Right lobe of liver (tissue), 6 donors: ENCODE results near the gene HSPA4. TPM values are rescaled to one million over a fixed set of nuclear protein-coding genes. Genes with fewer than 3 reads are reported as not detected.

ENCODE experiments used
- ATAC-seq, 4 donors: fragments of 200-7000 bp; cut with Tn5 transposase; one replicate each; pipeline ENCODE4 v1.9.1; 2020; ENCODE audit warnings: mild to moderate bottlenecking in 4 of 4, moderate library complexity in 4 of 4
- DNase-seq, 3 donors: peaks; one replicate each; pipeline ENCODE4 v3.0.0-alpha.2; 2020
- H3K27ac ChIP-seq, 3 donors: fragments of 200-600 bp; one replicate each; pipeline ENCODE4 v1.8.0; 2022
- H3K27me3 ChIP-seq, 2 donors: fragments of 200-600 bp; one replicate each; pipeline ENCODE4 v1.8.0; 2022
- H3K36me3 ChIP-seq, 4 donors: fragments of 200-600 bp; sonication (generic) in 1 of 4; one replicate each; pipeline versions ENCODE4 v1.5.1 to v1.8.0; 2017 to 2022; ENCODE audit warnings: control low read depth in 1 of 4
- H3K4me1 ChIP-seq, 4 donors: fragments of 200-600 bp; sonication (generic) in 1 of 4; one replicate each; pipeline versions ENCODE4 v1.5.1 to v1.8.0; 2017 to 2022; ENCODE audit warnings: control low read depth in 1 of 4
- H3K4me3 ChIP-seq, 3 donors: fragments of 200-600 bp; one replicate each; pipeline ENCODE4 v1.8.0; 2022
- H3K9me3 ChIP-seq, 4 donors: fragments of 200-600 bp; sonication (generic) in 1 of 4; one replicate each; pipeline versions ENCODE4 v1.5.1 to v1.8.0; 2017 to 2022; ENCODE audit warnings: control low read depth in 1 of 4
- POLR2A ChIP-seq: fragments of 450-650 bp; IDR thresholded peaks from one replicate; pipeline ENCODE4 v1.6.1; 2017; ENCODE audit warnings: antibody characterized with exemption, mild to moderate bottlenecking
- WGBS: methylation state at CpG from one replicate; pipeline ENCODE4 v1.1.6; 2018; ENCODE audit warnings: low coverage, low lambda C conversion rate; ENCODE audit not compliant: insufficient coverage; ENCODE audit errors: missing lambda C conversion rate; 5-methylcytosine and 5-hydroxymethylcytosine counted together
- intact Hi-C, 2 donors: fragments of 100-400 bp; cut with DNase I; formaldehyde crosslinking; loops; one replicate each; pipeline versions ENCODE4 v1.11.2 to v1.14.1; 2022
- total RNA-seq, 6 experiments: library from RNA; depleted of rRNA in 2 of 6; stranded (reverse); fragments of >200 nt in 2 of 6; fragmentation: NEBNext Ultra II Directional in 3 of 6; extraction: Animal tissue kit (Norgen Biotek cat#: 25700) in 3 of 6; gene quantifications; one replicate each; pipeline versions ENCODE4 v1.1.0 to v1.2.4, GENCODE V29; 2016 to 2023
- TF ChIP-seq, protein P1 (sequence below), 4 donors: fragments of 200-600 bp in 3 of 4; fragments of 450-650 bp in 1 of 4; IDR thresholded peaks; one replicate each; pipeline versions ENCODE4 v1.5.1 to v1.8.0; 2016 to 2022; ENCODE audit warnings: antibody characterized with exemption in 4 of 4, mild to moderate bottlenecking in 2 of 4
- donor health status: DM: no; HTN: yes; CAD: no.
- donor health status: DM: no; HTN: no; CAD: no.
- donor health status: DM: no; HTN: no; CAD: no.
- donor health status: DM: no; HTN: yes; CAD: no.
- donor health status: DM: no; HTN: yes; CAD: no.

Gene HSPA4
- total RNA-seq, 6 experiments from 2014 or later = 30.1 to 68.6 (median 46.1) TPM

DNA sequence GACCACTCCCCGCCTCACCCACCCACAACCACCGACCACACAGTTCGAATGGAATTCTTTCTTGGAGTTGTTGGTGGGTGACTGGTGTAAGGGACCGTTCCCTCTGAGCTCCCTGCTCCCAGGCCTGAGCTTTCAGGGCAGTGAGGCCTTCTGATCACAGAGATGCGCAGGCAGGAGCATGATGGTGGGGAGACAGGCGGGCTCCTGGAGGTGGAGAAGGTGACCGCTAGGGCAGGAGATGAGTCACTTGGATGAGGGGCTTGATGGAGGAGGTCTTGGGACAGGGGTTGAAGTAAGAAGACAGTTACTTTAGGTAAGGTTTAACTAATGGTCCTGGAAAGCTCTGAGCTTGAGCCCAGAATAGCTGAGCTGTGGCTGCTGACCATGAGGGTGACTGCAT lies 88.5 kb downstream of the HSPA4 start:
- no peaks in the 10 kb centered on the region for H3K27me3 ChIP-seq
- no peak overlapping the region for H3K4me3 ChIP-seq
- TF ChIP-seq POLR2A = no peak
- TF ChIP-seq, protein P1, sequence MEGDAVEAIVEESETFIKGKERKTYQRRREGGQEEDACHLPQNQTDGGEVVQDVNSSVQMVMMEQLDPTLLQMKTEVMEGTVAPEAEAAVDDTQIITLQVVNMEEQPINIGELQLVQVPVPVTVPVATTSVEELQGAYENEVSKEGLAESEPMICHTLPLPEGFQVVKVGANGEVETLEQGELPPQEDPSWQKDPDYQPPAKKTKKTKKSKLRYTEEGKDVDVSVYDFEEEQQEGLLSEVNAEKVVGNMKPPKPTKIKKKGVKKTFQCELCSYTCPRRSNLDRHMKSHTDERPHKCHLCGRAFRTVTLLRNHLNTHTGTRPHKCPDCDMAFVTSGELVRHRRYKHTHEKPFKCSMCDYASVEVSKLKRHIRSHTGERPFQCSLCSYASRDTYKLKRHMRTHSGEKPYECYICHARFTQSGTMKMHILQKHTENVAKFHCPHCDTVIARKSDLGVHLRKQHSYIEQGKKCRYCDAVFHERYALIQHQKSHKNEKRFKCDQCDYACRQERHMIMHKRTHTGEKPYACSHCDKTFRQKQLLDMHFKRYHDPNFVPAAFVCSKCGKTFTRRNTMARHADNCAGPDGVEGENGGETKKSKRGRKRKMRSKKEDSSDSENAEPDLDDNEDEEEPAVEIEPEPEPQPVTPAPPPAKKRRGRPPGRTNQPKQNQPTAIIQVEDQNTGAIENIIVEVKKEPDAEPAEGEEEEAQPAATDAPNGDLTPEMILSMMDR (IDR thresholded peaks at IDR 0.05) = no peak
- ATAC-seq = no peak
- no peak overlapping the region for H3K27ac ChIP-seq
- H3K36me3 ChIP-seq = no peaks in the 10 kb centered on the region
- intact Hi-C loops = no loop called here
- 86% methylated on average over 7 of the region's 7 CpGs for WGBS
- DNase-seq = no peak
- no peaks in the 10 kb centered on the region for H3K9me3 ChIP-seq
- H3K4me1 ChIP-seq = no peaks in the 10 kb centered on the region

DNA sequence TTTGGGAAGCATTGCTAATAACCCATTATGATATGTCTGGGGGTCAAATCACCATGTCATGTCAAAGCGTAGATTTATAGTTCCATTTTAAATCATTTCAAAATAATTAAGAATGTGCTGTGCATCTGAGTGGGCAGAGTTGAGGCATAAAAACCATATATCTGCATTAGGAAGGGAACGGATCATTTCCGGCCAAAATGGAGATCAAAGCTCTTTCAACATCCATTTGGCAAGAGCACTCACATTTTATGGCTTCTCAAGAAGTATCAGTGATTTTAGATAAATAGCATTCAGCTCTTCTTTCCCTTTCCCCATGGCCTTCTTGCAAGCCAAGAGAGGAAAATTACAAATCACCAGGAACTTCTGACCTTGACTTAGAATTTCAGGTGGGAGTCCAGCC lies 89.9 kb downstream of the HSPA4 start:
- DNase-seq (no peak), ATAC-seq (no peak)
- Histone ChIP-seq H3K4me1 (no peaks in the 10 kb centered on the region), H3K4me3 (no peak overlapping the region), H3K27ac (no peak overlapping the region), H3K27me3 (no peaks in the 10 kb centered on the region), H3K9me3 (no peaks in the 10 kb centered on the region), H3K36me3 (no peaks in the 10 kb centered on the region)
- WGBS = 90% methylated on average over 3 of the region's 3 CpGs
- no peak for TF ChIP-seq POLR2A
- TF ChIP-seq, protein P1 (IDR thresholded peaks at IDR 0.05) = no peak
- intact Hi-C loops = no loop called here

DNA sequence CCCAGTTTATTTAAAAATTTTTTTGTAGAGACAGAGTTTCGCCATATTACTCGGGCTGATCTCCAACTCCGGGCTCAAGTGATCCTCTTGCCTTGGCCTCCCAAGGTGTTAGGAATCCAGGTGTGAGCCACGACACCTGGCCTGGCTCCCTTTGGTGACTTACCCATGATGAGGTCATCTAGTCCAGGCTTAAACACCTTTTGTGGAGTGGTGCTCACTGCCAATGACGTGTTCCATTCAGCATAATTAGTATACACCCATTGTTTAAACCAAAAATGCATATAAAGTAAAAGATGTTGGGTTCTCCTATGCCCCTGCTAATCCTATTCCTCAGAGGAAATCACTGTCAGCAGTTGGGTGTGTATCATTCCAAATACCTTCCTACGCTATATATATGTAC lies 91.0 kb downstream of the HSPA4 start:
- ATAC-seq = no peak
- intact Hi-C loops = no loop called here

DNA sequence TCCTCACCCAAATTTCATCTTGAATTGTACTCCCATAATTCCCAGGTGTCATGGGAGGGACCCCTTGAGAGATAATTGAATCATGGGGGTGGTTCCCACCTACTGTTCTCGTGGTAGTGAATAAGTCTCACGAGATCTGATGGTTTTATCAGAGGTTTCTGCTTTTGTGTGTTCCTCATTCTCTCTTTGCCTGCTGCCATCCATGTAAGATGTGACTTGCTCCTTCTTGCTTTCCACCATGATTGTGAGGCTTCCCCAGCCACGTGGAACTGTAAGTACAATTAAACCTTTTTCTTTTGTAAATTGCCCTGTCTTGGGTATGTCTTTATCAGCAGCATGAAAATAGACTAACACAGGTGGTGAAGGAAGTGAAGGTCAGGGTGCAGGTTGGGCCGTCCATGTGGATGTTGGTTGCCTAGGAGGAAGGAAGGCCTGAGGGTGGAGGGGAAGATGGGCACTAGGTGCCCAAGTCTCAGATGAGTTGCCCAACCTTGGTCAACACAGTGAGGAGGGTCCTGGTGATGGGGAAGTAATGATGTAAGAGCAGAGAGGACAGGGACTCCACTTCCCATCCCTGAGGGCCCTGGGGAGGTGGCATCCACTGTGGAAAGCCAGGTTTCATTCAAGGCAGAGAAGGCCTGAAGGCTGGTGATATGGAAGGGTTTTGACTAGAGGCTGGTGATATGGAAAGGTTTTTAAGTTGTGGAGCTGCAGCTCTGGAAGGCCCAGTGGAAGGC lies 92.6 kb downstream of the HSPA4 start:
- H3K27ac ChIP-seq = no peak overlapping the region
- no peaks in the 10 kb centered on the region for H3K27me3 ChIP-seq
- H3K9me3 ChIP-seq = no peaks in the 10 kb centered on the region
- intact Hi-C loops = no loop called here
- TF ChIP-seq, protein P1 (IDR thresholded peaks at IDR 0.05) = no peak
- TF ChIP-seq POLR2A = no peak
- ATAC-seq (no peak), DNase-seq (no peak)
- H3K36me3 ChIP-seq = no peaks in the 10 kb centered on the region
- H3K4me3 ChIP-seq = no peak overlapping the region
- 70% methylated on average over 2 of the region's 4 CpGs for WGBS
- H3K4me1 ChIP-seq = no peaks in the 10 kb centered on the region

More for the DNA sequence above, 91.0 kb downstream of the HSPA4 start:
- Histone ChIP-seq H3K36me3 (no peaks in the 10 kb centered on the region), H3K27me3 (no peaks in the 10 kb centered on the region), H3K4me3 (no peak overlapping the region), H3K27ac (no peak overlapping the region), H3K4me1 (no peaks in the 10 kb centered on the region), H3K9me3 (no peaks in the 10 kb centered on the region)
- TF ChIP-seq, protein P1 (IDR thresholded peaks at IDR 0.05) = no peak
- WGBS = 76% methylated on average over 6 of the region's 6 CpGs
- no peak for DNase-seq
